RWPE1 (cell line): ENCODE data around the gene CBLB.

Source experiments
- CTCF ChIA-PET: fragments of 350-600 bp; sonication (Branson Sonifier 250); formaldehyde crosslinking; extraction: SDS; loops from one replicate; lab custom pipeline; 2021; lab: Yijun Ruan, JAX
- POLR2A ChIA-PET: fragments of 400-600 bp; formaldehyde crosslinking; extraction: SDS; loops from one replicate; lab custom pipeline; 2020; ENCODE audit warnings: antibody characterized with exemption; ENCODE audit not compliant: low non-redundant PET; lab: Yijun Ruan, JAX
- DNase-seq: peaks from one replicate; pipeline ENCODE4 v3.0.0; 2012; ENCODE audit warnings: low spot score
- H3K27ac ChIP-seq: fragments of 450-650 bp; 2 replicates; pipeline ENCODE4 v1.5.1; 2017
- TF ChIP-seq, protein P1 (sequence below): fragments of 450-650 bp; conservative IDR thresholded peaks from 2 replicates; pipeline ENCODE4 v1.5.1; 2017; ENCODE audit warnings: low read depth, mild to moderate bottlenecking

CBLB gene

DNA sequence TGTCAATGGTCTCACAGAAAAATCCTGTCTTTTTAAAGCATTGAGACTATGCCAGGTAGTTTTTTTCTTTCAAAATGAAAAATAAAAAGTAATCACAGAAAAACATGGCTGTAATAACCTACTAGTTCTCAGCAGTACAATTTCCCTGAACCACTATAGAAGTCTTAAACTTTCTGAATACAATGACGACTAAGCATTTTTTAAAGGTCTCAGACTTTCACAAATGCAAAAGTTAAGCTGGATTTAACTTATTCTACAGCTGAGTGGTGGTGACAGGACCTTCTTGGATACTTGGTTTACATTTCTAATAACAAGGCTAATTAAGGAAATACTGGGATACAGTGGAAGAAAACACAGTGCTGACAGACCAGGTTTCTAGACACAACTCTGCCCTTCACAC lies 81.8 kb downstream of the CBLB start:
- ChIA-PET CTCF (interaction anchor here (0.6 kb wide), 1 partner anchor 431 kb away, joined by 3 read pairs; no protein-coding TSS in a partner anchor), POLR2A (no interaction called here)
- DNase-seq: no peak
- H3K27ac ChIP-seq: no peak overlapping the region
- TF ChIP-seq, protein P1, sequence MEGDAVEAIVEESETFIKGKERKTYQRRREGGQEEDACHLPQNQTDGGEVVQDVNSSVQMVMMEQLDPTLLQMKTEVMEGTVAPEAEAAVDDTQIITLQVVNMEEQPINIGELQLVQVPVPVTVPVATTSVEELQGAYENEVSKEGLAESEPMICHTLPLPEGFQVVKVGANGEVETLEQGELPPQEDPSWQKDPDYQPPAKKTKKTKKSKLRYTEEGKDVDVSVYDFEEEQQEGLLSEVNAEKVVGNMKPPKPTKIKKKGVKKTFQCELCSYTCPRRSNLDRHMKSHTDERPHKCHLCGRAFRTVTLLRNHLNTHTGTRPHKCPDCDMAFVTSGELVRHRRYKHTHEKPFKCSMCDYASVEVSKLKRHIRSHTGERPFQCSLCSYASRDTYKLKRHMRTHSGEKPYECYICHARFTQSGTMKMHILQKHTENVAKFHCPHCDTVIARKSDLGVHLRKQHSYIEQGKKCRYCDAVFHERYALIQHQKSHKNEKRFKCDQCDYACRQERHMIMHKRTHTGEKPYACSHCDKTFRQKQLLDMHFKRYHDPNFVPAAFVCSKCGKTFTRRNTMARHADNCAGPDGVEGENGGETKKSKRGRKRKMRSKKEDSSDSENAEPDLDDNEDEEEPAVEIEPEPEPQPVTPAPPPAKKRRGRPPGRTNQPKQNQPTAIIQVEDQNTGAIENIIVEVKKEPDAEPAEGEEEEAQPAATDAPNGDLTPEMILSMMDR: no peak

DNA sequence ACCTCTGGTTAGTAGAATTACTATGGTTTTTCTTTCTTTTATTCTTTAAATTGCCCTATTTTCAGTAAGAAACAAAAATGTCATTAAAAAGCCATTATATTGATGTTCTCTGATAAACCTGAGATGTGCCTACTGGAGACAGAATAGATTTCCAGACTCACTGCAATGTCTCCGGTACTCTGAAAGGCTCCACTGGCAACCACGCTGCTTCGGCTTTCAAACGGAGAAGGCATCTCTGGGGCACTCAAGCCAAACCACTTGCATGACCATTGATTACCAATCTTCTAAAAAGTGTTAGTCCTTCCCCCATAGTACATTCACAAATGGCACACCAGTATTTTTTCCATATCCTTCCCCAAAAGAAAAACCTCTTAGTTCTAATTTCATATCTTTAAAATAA lies 82.6 kb downstream of the CBLB start:
- no peak for DNase-seq
- POLR2A ChIA-PET: no interaction called here
- TF ChIP-seq, protein P1: no peak
- CTCF ChIA-PET: no interaction called here
- no peak overlapping the region for H3K27ac ChIP-seq

DNA sequence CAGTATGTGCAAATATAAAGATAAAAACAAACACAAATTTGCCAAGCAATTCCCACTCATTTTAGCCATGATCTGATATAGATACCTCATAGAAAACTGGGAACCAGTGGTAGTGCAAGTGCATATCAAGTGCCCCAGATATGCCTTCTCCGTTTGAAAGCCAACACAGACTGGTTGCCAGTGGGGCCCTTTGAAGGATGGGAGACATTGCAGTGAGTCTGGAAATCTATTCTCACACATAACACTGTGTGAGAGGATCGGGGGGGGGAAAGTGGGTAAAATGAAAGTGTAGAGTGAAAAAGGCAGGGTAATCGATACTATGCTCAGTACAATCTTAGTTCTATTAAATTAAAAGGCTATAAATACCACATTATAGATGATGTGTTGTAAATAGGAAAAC lies 83.0 kb downstream of the CBLB start:
- TF ChIP-seq, protein P1: no peak
- H3K27ac ChIP-seq: no peak overlapping the region
- POLR2A ChIA-PET: no interaction called here
- CTCF ChIA-PET: no interaction called here
- no peak for DNase-seq

DNA sequence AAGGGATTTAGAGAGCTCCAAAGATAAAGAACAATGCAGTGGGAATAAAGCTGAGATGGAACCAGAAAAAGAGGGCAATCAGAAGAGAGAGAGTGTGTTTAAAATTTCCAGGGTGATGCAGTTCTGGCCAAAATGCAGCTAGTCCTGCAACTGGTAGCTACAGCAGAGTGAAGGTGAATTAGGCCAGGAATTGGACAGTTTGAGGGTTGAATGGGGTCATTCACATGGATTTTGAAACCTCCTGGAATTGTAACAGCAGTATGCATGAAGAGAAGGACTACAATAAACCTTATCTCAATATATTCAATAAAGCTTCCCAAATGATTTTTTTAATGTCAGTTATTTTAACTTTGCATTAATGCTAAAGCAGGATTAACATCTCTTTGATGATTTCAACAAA lies 85.2 kb downstream of the CBLB start:
- POLR2A ChIA-PET: no interaction called here
- CTCF ChIA-PET: no interaction called here
- DNase-seq: no peak
- no peak overlapping the region for H3K27ac ChIP-seq
- TF ChIP-seq, protein P1: no peak

DNA sequence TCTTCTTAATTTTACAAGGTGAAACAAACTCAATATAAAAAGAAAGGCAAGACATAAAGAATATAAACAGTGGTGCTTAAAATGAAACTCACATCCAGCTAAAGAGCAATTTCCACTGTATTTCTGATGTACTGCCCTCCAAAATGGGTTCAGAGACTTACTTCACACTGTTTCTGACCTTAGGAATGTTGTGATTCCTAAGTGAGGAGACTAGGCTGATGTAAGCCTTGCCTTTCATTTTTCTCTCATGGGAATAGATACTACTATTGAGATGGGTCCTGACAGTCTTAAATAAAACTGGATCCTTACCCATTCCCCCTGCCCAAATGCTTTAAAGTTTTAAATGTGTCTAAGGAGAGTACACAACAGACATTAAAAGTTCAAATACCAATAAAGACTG lies 86.9 kb downstream of the CBLB start:
- H3K27ac ChIP-seq: no peak overlapping the region
- DNase-seq: no peak
- TF ChIP-seq, protein P1: no peak
- ChIA-PET CTCF (interaction anchor here (0.7 kb wide), 1 partner anchor 1923 kb away, joined by 5 read pairs; no protein-coding TSS in a partner anchor), POLR2A (no interaction called here)

DNA sequence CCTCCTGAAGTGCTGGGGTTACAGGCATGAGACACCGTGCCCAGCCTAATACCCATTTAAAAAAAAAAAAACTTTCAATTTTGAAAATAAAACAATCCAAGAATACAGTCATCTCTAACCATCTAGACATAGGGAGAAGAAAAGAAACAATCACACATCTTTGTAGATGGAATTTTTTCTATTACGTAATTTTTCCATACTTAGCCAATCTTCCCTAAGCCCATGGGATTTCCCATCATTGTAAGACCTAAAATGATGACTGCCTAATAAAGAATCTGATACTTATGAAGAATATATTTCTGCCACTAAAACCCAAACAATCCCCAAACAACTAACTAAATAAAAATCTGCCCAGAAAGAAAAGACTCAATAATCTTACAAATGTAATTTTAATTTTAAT lies 88.7 kb downstream of the CBLB start:
- DNase-seq: no peak
- ChIA-PET POLR2A (no interaction called here), CTCF (no interaction called here)
- TF ChIP-seq, protein P1: no peak
- no peak overlapping the region for H3K27ac ChIP-seq

DNA sequence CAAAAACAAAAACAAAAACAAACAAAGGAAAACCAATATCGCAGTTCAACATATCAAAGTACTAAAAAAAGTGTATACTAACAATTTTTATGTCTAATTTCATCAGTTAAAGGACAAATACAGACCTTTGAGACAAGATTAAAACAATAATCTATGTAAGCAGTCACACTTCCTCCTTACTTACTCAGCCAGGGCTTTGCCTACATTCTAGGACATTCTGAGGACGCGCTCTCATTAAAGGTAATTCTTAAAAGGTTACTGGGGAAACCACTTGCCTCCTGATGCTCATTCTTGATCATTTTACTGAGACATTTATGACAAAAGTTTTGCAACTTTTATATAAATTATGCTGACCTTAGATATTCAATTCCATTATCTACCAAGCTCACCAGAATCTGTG lies 93.4 kb downstream of the CBLB start:
- POLR2A ChIA-PET: no interaction called here
- CTCF ChIA-PET: no interaction called here
- TF ChIP-seq, protein P1: no peak
- no peak overlapping the region for H3K27ac ChIP-seq
- DNase-seq: no peak
